ENCODE data around the gene FLRT1. TPM values are rescaled to one million over a fixed set of nuclear protein-coding genes. Genes with fewer than 3 reads are reported as not detected.

FLRT1 gene
- total RNA-seq, 1 donor from 2014 or later, result 0.11 TPM

- peak; percentile 43 for DNase-seq (ENCODE audit: low spot score)
- Mint-ChIP-seq H3K4me3 (no peak overlapping the region), H3K27ac (no peak overlapping the region), H3K36me3 (no peaks in the 10 kb centered on the region), H3K9me3 (no peaks in the 10 kb centered on the region), H3K4me1 (peaks cover 38% of the 10 kb centered on the region), H3K27me3 (ENCODE audit: insufficient read depth, low read depth) (peaks cover 13% of the 10 kb centered on the region)
- Histone ChIP-seq H4K20me1 (ENCODE audit: low read depth) (peaks cover 26% of the 10 kb centered on the region), H3K36me3 (no peaks in the 10 kb centered on the region), H3K4me3 (no peak overlapping the region), H3K9ac (no peak overlapping the region), H3K27ac (no peak overlapping the region), H3K4me1 (peaks cover 20% of the 10 kb centered on the region), H3F3A (ENCODE audit: low read depth) (peaks cover 9% of the 10 kb centered on the region), H3K27me3 (peaks cover 47% of the 10 kb centered on the region), H2AFZ (replicated peaks) (no peak overlapping the region), H3K4me2 (peak overlapping the region; percentile 10), H3K79me2 (ENCODE audit: low read depth) (no peaks in the 10 kb centered on the region), H3K9me3 (ENCODE audit: low read depth) (no peaks in the 10 kb centered on the region)
- TF ChIP-seq EZH2phosphoT487 (IDR thresholded peaks at IDR 0.05) (no peak), CTCF (IDR thresholded peaks at IDR 0.05) (no peak), EZH2 (IDR thresholded peaks at IDR 0.05) (no peak)
These were observed 6.6 kb downstream of the FLRT1 start for GRCh38 chr11:64042301-64042700.

- no peak for DNase-seq (ENCODE audit: low spot score)
- Histone ChIP-seq H3K27ac (no peak overlapping the region), H3K79me2 (ENCODE audit: low read depth) (no peaks in the 10 kb centered on the region), H3K27me3 (peaks cover 34% of the 10 kb centered on the region), H4K20me1 (ENCODE audit: low read depth) (peaks cover 23% of the 10 kb centered on the region), H2AFZ (replicated peaks) (no peak overlapping the region), H3F3A (ENCODE audit: low read depth) (peaks cover 9% of the 10 kb centered on the region), H3K36me3 (no peaks in the 10 kb centered on the region), H3K4me2 (no peak overlapping the region), H3K9me3 (ENCODE audit: low read depth) (no peaks in the 10 kb centered on the region), H3K4me1 (peaks cover 27% of the 10 kb centered on the region), H3K9ac (no peak overlapping the region), H3K4me3 (no peak overlapping the region)
- H3K4me3 Mint-ChIP-seq, result peak overlapping the region; percentile 65
- no peak overlapping the region for H3K27ac Mint-ChIP-seq
- H3K9me3 Mint-ChIP-seq, result no peaks in the 10 kb centered on the region
- H3K4me1 Mint-ChIP-seq, result peaks cover 44% of the 10 kb centered on the region
- TF ChIP-seq EZH2phosphoT487 (IDR thresholded peaks at IDR 0.05) (no peak), CTCF (IDR thresholded peaks at IDR 0.05) (no peak), EZH2 (IDR thresholded peaks at IDR 0.05) (no peak)
- H3K27me3 Mint-ChIP-seq (ENCODE audit: insufficient read depth, low read depth), result peaks cover 12% of the 10 kb centered on the region
- H3K36me3 Mint-ChIP-seq, result no peaks in the 10 kb centered on the region
These were observed 7.8 kb downstream of the FLRT1 start for GRCh38 chr11:64043545-64043944.

GRCh38 chr11:64044730-64045393, 9.1 kb downstream of the FLRT1 start:
- Mint-ChIP-seq H3K27ac (peak overlapping the region; percentile 49), H3K4me3 (no peak overlapping the region)

More at GRCh38 chr11:64044730-64045393, 9.1 kb downstream of the FLRT1 start:
- Histone ChIP-seq H3K9ac (no peak overlapping the region), H3K27me3 (peaks cover 21% of the 10 kb centered on the region), H3K4me2 (no peak overlapping the region), H3K4me1 (peaks cover 28% of the 10 kb centered on the region), H3K36me3 (no peaks in the 10 kb centered on the region), H4K20me1 (ENCODE audit: low read depth) (peaks cover 25% of the 10 kb centered on the region), H3K27ac (no peak overlapping the region), H3K9me3 (ENCODE audit: low read depth) (no peaks in the 10 kb centered on the region), H2AFZ (replicated peaks) (no peak overlapping the region), H3K4me3 (no peak overlapping the region), H3F3A (ENCODE audit: low read depth) (peaks cover 9% of the 10 kb centered on the region), H3K79me2 (ENCODE audit: low read depth) (no peaks in the 10 kb centered on the region)
- TF ChIP-seq CTCF (IDR thresholded peaks at IDR 0.05), result no peak
- no peak for TF ChIP-seq EZH2 (IDR thresholded peaks at IDR 0.05)
- no peak for TF ChIP-seq EZH2phosphoT487 (IDR thresholded peaks at IDR 0.05)
- no peaks in the 10 kb centered on the region for H3K36me3 Mint-ChIP-seq
- H3K27me3 Mint-ChIP-seq (ENCODE audit: insufficient read depth, low read depth), result peaks cover 12% of the 10 kb centered on the region
- no peak for DNase-seq (ENCODE audit: low spot score)
- peaks cover 47% of the 10 kb centered on the region for H3K4me1 Mint-ChIP-seq
- no peaks in the 10 kb centered on the region for H3K9me3 Mint-ChIP-seq

Measured in neural progenitor cell (in vitro differentiated cells).